Prostate gland (tissue), 2 donors: ENCODE data around the gene DHH. TPM values are rescaled to one million over a fixed set of nuclear protein-coding genes. Genes with fewer than 3 reads are reported as not detected.
A peak's percentile ranks its signal among the peaks of the same experiment; 100 is the strongest.

Experiments used
- DNase-seq: peaks from one replicate; pipeline ENCODE4 v3.0.0-alpha.2; 2019; ENCODE audit warnings: low spot score
- H3K27ac ChIP-seq, 2 donors: fragments of 200-600 bp; sonication (generic); 2 replicates each; pipeline ENCODE4 v1.5.1; 2017 to 2019
- H3K27me3 ChIP-seq: fragments of 200-600 bp; sonication (generic); replicated peaks from 2 replicates; pipeline ENCODE4 v1.5.1; 2019; ENCODE audit not compliant: insufficient read depth
- H3K36me3 ChIP-seq, 2 donors: fragments of 200-600 bp; sonication (generic); 1 replicate in 1 of 2; 2 replicates in 1 of 2; pipeline versions ENCODE4 v1.5.1 to v1.8.1; 2017 to 2019
- H3K4me1 ChIP-seq: fragments of 200-600 bp; sonication (generic); replicated peaks from 2 replicates; pipeline ENCODE4 v1.5.1; 2019
- H3K4me3 ChIP-seq, 2 donors: fragments of 200-600 bp; sonication (generic); 2 replicates each; pipeline ENCODE4 v1.5.1; 2017 to 2019
- H3K9me3 ChIP-seq: fragments of 200-600 bp; sonication (generic); 2 replicates; pipeline ENCODE4 v1.5.1; 2017
- CTCF ChIP-seq, 4 experiments: fragments of 200-600 bp in 2 of 4; fragments of 450-650 bp in 2 of 4; sonication (generic) in 2 of 4; IDR thresholded peaks; 1 replicate in 3 of 4; 2 replicates in 1 of 4; pipeline ENCODE4 v1.5.1; 2016 to 2019; ENCODE audit warnings: antibody characterized with exemption in 4 of 4, mild to moderate bottlenecking in 2 of 4, moderate library complexity in 2 of 4
- POLR2A ChIP-seq: fragments of 450-650 bp; IDR thresholded peaks from one replicate; pipeline ENCODE4 v1.6.1; 2016; ENCODE audit warnings: antibody characterized with exemption, mild to moderate bottlenecking
- POLR2AphosphoS5 ChIP-seq: sonication (generic); formaldehyde crosslinking; IDR thresholded peaks from one replicate; pipeline ENCODE4 v1.6.1; 2017; ENCODE audit warnings: antibody characterized with exemption
- WGBS: methylation state at CpG from one replicate; pipeline ENCODE4 v1.1.5; 2018; 5-methylcytosine and 5-hydroxymethylcytosine counted together
- intact Hi-C: fragments of 100-400 bp; cut with DNase I; formaldehyde crosslinking; loops from one replicate; pipeline ENCODE4 v1.14.2; 2022
- total RNA-seq, 2 donors: library from RNA; depleted of rRNA; stranded (reverse); fragments of >200 nt; gene quantifications; one replicate each; pipeline ENCODE4 v1.1.0, GENCODE V29; 2016

Gene DHH
- total RNA-seq, 2 donors from 2014 or later = 0.18 to 114 TPM

GRCh38 chr12:49059045-49059298, 35.6 kb downstream of the DHH start:
- no peaks in the 10 kb centered on the region for H3K27me3 ChIP-seq
- H3K27ac ChIP-seq = peak overlapping the region; percentile 96 to 97
- peak overlapping the region; percentile 78 to 88 for H3K4me3 ChIP-seq
- intact Hi-C loops = no loop called here
- H3K9me3 ChIP-seq = no peaks in the 10 kb centered on the region
- TF ChIP-seq POLR2AphosphoS5 = no peak
- TF ChIP-seq POLR2A = no peak
- no peak for TF ChIP-seq CTCF (IDR thresholded peaks at IDR 0.05)
- H3K4me1 ChIP-seq = peaks cover 29% of the 10 kb centered on the region
- no peak for DNase-seq
- 0% methylated on average over 1 of the region's 1 CpG for WGBS
- H3K36me3 ChIP-seq = peaks cover 0 to 2% of the 10 kb centered on the region in 2 donors

GRCh38 chr12:49058366-49059044, 36.1 kb downstream of the DHH start:
- TF ChIP-seq CTCF (IDR thresholded peaks at IDR 0.05) = no peak
- no peak for TF ChIP-seq POLR2AphosphoS5
- no peak for TF ChIP-seq POLR2A
- Histone ChIP-seq H3K9me3 (no peaks in the 10 kb centered on the region), H3K27me3 (no peaks in the 10 kb centered on the region), H3K36me3 (peaks cover 2 to 7% of the 10 kb centered on the region in 2 donors), H3K4me3 (peak overlapping the region; percentile 78 to 88), H3K27ac (peak overlapping the region; percentile 96 to 97), H3K4me1 (peaks cover 29% of the 10 kb centered on the region)
- intact Hi-C loops = no loop called here
- WGBS = 2% methylated on average over 5 of the region's 5 CpGs
- no peak for DNase-seq

GRCh38 chr12:49057888-49058287, 36.7 kb downstream of the DHH start:
- Histone ChIP-seq H3K27ac (peak overlapping the region; percentile 31 to 51), H3K36me3 (peaks cover 5 to 13% of the 10 kb centered on the region in 2 donors), H3K4me3 (peak overlapping the region; percentile 78 to 88), H3K4me1 (peaks cover 29% of the 10 kb centered on the region), H3K27me3 (no peaks in the 10 kb centered on the region), H3K9me3 (no peaks in the 10 kb centered on the region)
- WGBS = 2% methylated on average over 4 of the region's 4 CpGs
- DNase-seq = no peak
- intact Hi-C loops = no loop called here
- no peak for TF ChIP-seq POLR2A
- TF ChIP-seq POLR2AphosphoS5 = no peak
- no peak for TF ChIP-seq CTCF (IDR thresholded peaks at IDR 0.05)

GRCh38 chr12:49055978-49056754, 38.4 kb downstream of the DHH start:
- Histone ChIP-seq H3K4me1 (peaks cover 29% of the 10 kb centered on the region), H3K4me3 (no peak overlapping the region)
- 38% methylated on average over 7 of the region's 7 CpGs for WGBS

More at GRCh38 chr12:49055978-49056754, 38.4 kb downstream of the DHH start:
- Histone ChIP-seq H3K36me3 (peaks cover 19 to 30% of the 10 kb centered on the region in 2 donors), H3K9me3 (no peaks in the 10 kb centered on the region), H3K27ac (peak overlapping the region in 1 of 2 donors; percentile 51), H3K27me3 (no peaks in the 10 kb centered on the region)
- TF ChIP-seq POLR2AphosphoS5 = peak; percentile 70
- no peak for TF ChIP-seq CTCF (IDR thresholded peaks at IDR 0.05)
- DNase-seq = peak; percentile 47
- intact Hi-C loops = no loop called here
